ENCODE measurements around the gene CISD1. TPM values are rescaled to one million over a fixed set of nuclear protein-coding genes. Genes with fewer than 3 reads are reported as not detected.

Gene CISD1
- total RNA-seq, 4 donors from 2014 or later = 6.8 to 23.8 (median 15.2) TPM

DNA sequence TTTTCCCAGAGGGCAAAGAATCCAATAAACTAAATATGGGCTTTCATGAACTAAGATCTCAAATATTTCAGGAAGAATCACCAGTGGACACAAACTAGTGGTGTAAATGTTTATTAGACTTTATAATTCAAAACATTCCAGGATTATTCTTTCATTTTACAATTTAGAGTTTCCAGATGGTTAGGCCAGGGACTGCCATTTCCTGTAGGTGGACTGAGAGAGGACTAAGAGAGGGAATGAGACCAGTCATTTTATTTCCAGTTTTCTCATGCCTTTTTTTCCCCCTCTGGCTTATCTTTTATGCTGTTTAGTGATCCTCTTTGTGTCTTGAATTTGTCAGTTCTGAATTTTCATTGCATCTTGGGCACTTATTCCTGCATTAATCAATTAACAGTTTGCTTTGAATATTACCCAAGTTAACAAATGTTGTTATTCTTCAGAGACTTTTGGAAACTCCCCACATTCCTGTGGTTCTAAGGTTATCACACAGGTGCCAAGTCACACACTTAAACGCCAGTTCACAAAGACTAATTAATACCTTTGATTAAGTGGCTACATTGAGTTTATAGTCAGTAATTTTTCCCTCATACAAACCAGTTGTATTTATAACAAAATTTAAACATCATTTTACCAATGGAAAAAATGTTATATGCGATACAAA, 12.3 kb downstream of the CISD1 start:
- TF ChIP-seq, protein P1, sequence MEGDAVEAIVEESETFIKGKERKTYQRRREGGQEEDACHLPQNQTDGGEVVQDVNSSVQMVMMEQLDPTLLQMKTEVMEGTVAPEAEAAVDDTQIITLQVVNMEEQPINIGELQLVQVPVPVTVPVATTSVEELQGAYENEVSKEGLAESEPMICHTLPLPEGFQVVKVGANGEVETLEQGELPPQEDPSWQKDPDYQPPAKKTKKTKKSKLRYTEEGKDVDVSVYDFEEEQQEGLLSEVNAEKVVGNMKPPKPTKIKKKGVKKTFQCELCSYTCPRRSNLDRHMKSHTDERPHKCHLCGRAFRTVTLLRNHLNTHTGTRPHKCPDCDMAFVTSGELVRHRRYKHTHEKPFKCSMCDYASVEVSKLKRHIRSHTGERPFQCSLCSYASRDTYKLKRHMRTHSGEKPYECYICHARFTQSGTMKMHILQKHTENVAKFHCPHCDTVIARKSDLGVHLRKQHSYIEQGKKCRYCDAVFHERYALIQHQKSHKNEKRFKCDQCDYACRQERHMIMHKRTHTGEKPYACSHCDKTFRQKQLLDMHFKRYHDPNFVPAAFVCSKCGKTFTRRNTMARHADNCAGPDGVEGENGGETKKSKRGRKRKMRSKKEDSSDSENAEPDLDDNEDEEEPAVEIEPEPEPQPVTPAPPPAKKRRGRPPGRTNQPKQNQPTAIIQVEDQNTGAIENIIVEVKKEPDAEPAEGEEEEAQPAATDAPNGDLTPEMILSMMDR (IDR thresholded peaks at IDR 0.05; ENCODE audit: low read depth) = no peak

DNA sequence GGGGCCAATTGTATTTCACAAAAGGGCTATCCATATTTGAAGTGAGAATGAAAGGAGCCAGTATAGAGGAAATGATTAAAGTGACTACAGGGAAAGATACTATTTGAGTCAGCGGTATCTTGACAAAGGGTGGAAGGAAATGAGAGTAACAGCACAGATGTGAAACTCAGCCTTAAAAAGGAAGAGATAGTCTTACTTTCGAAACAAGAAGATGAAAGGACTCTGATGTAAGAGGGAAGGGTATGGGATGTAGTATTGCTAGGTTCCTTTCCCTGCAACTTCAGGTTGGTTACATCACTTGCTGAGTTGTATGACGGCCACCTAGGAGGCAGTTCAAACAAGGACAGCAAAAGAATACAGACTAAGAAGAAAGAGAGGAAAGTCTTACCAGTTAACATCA, 13.7 kb downstream of the CISD1 start:
- TF ChIP-seq, protein P1 (IDR thresholded peaks at IDR 0.05; ENCODE audit: low read depth) = no peak

DNA sequence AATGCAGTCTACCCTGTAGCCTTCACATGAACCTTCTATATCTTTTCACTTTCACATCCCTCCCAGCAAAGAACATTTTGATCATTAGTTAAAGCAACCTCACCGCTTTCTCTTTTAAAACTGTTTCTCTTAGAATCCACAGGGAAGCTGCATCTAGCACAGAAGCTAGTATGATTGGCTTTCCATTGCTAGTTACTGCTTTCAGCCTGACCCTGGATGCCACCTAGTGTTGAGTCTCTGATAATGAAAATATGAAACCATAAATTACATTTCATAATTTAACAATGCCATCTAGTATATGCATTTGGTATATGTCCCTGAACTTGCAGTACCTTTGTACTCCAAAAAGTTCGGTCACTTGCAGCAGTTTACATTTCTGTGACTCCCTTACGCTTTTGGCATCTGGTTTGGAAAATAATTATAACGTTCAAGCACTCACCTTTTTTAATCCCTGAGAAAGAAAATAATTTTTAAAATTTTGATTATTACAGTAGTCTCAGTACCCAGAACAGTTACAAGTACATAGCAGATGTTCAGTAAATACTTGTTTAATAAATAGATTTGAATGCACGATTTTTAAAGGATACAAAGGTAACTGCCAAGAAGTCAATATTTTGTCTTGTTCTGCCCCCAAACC, 22.7 kb downstream of the CISD1 start:
- TF ChIP-seq, protein P1 (IDR thresholded peaks at IDR 0.05; ENCODE audit: low read depth) = no peak

DNA sequence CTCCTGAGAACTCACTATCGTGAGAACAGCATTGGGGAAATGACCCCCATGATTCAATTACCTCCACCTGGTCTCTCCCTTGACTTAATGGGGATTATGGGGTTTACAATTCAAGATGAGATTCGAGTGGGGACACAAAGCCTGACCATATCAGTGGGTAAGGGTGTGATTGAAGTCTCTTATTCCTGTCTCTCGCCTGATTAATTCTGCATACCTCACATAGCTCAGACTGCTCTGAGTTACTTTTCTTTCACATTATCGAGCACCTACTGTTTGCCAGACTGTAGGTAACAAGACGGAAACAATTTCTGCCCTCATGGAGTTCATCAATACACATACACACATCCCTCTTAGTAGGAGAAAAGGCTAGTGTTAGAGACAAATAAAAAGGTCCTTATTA, 25.0 kb downstream of the CISD1 start:
- TF ChIP-seq, protein P1 (IDR thresholded peaks at IDR 0.05; ENCODE audit: low read depth) = no peak

DNA sequence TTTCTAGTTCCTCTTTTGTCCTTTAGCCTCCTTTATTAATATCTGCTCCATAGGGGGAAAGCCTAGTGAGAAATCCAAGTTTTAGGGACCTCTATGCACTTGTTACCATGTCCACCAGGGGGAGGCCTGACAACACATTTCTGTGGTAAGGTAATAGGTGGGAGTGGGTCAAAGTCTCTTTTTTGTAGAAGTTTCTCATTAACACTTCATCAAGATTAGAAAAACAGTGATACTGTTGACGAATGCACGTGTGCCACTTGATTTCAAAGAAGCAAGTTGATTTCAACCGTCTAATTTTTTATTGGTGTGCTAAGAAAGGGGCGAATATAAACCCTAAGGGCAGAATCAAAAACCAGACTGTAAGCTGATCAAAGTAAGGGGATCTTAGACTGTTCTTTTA, 30.6 kb downstream of the CISD1 start:
- TF ChIP-seq, protein P1 (IDR thresholded peaks at IDR 0.05; ENCODE audit: low read depth) = no peak

DNA sequence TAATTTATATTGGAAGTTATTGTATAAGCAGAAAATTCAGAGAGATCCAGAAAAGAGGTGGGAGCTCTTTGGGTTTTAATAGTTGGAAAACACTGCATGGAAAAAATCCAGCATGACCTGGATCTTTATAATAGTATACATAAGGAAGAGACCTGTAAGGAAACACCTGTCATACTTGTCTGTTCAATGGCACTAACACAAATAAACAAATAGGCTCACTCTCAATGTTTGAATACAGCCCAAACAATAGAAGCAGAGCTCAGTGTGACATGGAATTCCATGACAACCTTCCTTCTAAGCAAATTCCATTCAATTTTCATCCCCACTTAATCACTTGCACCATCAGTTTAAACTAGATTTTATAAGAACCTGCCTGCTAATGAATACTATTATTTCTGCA, 31.7 kb downstream of the CISD1 start:
- TF ChIP-seq, protein P1 (IDR thresholded peaks at IDR 0.05; ENCODE audit: low read depth) = no peak

DNA sequence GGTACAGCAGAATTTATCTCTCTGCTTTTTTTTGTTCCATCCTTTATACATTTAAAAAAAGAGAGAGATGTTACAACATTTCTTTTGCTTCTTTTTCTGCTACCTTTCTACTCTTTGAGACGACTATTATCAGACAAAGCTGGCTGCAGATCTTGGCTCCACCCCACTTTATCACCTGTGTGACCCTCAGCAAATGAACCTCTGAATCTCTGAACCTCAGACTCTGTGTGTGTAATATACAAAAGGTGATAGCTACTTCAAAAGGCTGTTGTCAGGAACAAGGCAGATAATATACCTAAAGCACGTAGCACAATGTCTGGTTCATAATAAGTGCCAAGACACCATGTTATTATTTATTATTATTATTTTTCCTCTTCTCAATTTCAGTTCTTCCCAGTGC, 33.3 kb downstream of the CISD1 start:
- TF ChIP-seq, protein P1 (IDR thresholded peaks at IDR 0.05; ENCODE audit: low read depth) = no peak
